Keratinocyte (primary cell): ENCODE results near the gene GOLGA8A. TPM values are rescaled to one million over a fixed set of nuclear protein-coding genes. Genes with fewer than 3 reads are reported as not detected.

ENCODE experiments used
- DNase-seq: peaks from one replicate; pipeline ENCODE4 v3.0.0-alpha.2; 2011; ENCODE audit warnings: low read depth, missing footprints, low spot score
- FAIRE-seq: peaks from 2 replicates; lab custom pipeline; 2011; peaks lifted over from hg19 to GRCh38; lab: Jason Lieb, UNC
- H2AFZ ChIP-seq: 2 replicates; pipeline ENCODE4 v1.6.0; 2012; ENCODE audit warnings: low read length, control low read depth, inconsistent platforms; ENCODE audit not compliant: control insufficient read depth
- H3K27ac ChIP-seq: 2 replicates; pipeline ENCODE4 v1.5.1; 2011; ENCODE audit warnings: low read length; ENCODE audit not compliant: control insufficient read depth, insufficient read depth
- H3K27me3 ChIP-seq: 3 replicates; pipeline ENCODE4 v1.6.0; 2011; ENCODE audit warnings: low read length; ENCODE audit not compliant: control insufficient read depth, insufficient read depth; ENCODE audit errors: extremely low read depth
- H3K36me3 ChIP-seq, 2 experiments: 2 replicates in 1 of 2; 3 replicates in 1 of 2; pipeline ENCODE4 v1.5.1; 2011; ENCODE audit warnings: low read length in 2 of 2, mild to moderate bottlenecking in 1 of 2; ENCODE audit not compliant: control insufficient read depth in 2 of 2, insufficient read depth in 2 of 2; ENCODE audit errors: extremely low read depth in 1 of 2
- H3K4me1 ChIP-seq: 3 replicates; pipeline ENCODE4 v1.5.1; 2011; ENCODE audit warnings: low read length; ENCODE audit not compliant: control insufficient read depth, insufficient read depth; ENCODE audit errors: extremely low read depth
- H3K4me2 ChIP-seq: 3 replicates; pipeline ENCODE4 v1.6.0; 2011; ENCODE audit warnings: low read depth, low read length; ENCODE audit not compliant: control insufficient read depth, insufficient read depth; ENCODE audit errors: extremely low read depth
- H3K4me3 ChIP-seq, 3 experiments: fragments of 200-600 bp in 1 of 3; sonication (generic) in 1 of 3; 2 replicates in 2 of 3; 3 replicates in 1 of 3; pipeline ENCODE4 v1.5.1; 2011 to 2016; ENCODE audit warnings: low read length in 3 of 3, mild to moderate bottlenecking in 3 of 3, control low read depth in 2 of 3, inconsistent platforms in 1 of 3, low read depth in 1 of 3, mixed read lengths in 1 of 3, mixed run types in 1 of 3, moderate library complexity in 1 of 3; ENCODE audit not compliant: control insufficient read depth in 2 of 3, insufficient read depth in 2 of 3; ENCODE audit errors: extremely low read depth in 1 of 3
- H3K79me2 ChIP-seq: 2 replicates; pipeline ENCODE4 v1.6.0; 2012; ENCODE audit warnings: low read length; ENCODE audit not compliant: control insufficient read depth, insufficient read depth
- H3K9ac ChIP-seq: 3 replicates; pipeline ENCODE4 v1.6.0; 2011; ENCODE audit warnings: low read length; ENCODE audit not compliant: control insufficient read depth, insufficient read depth; ENCODE audit errors: extremely low read depth
- H3K9me1 ChIP-seq: 3 replicates; pipeline ENCODE4 v1.6.0; 2011; ENCODE audit warnings: low read length; ENCODE audit not compliant: control insufficient read depth, insufficient read depth; ENCODE audit errors: extremely low read depth
- H3K9me3 ChIP-seq: 2 replicates; pipeline ENCODE4 v1.5.1; 2012; ENCODE audit warnings: low read depth, low read length; ENCODE audit not compliant: control insufficient read depth
- H4K20me1 ChIP-seq: 3 replicates; pipeline ENCODE4 v1.6.0; 2011; ENCODE audit warnings: low read length; ENCODE audit not compliant: control insufficient read depth, insufficient read depth; ENCODE audit errors: extremely low read depth
- EZH2 ChIP-seq: IDR thresholded peaks from one replicate; pipeline ENCODE4 v1.6.1; 2012; ENCODE audit warnings: inconsistent platforms, mild to moderate bottlenecking, low read length, moderate library complexity
- dilution Hi-C: fragments of 300-500 bp; cut with MboI; formaldehyde crosslinking; loops from one replicate; pipeline ENCODE4 v1.7.0; 2020; ENCODE audit warnings: low sequenced_read_pairs; ENCODE audit not compliant: extremely low pct_ligation_motif_present
- polyA plus RNA-seq, 5 experiments: library from polyadenylated mRNA; depleted of rRNA in 3 of 5; stranded (reverse) in 3 of 5; stranded (forward) in 1 of 5; unstranded in 1 of 5; fragments of >200 nt; gene quantifications; 1 replicate in 1 of 5; 2 replicates in 3 of 5; 3 replicates in 1 of 5; pipeline versions ENCODE4 v1.2.1 to v1.2.3, GENCODE V29; 2011 to 2012; ENCODE audit warnings: missing spikeins in 2 of 5, low read depth in 1 of 5, low replicate concordance in 1 of 5
- TF ChIP-seq, protein P1 (sequence below), 3 experiments: IDR thresholded peaks in 1 of 3; conservative IDR thresholded peaks in 1 of 3; optimal IDR thresholded peaks in 1 of 3; 2 replicates in 2 of 3; 3 replicates in 1 of 3; pipeline versions ENCODE3 to v1.5.1; 2011; ENCODE audit warnings: low read length in 3 of 3, mild to moderate bottlenecking in 3 of 3, moderate library complexity in 2 of 3, control low read depth in 1 of 3, inconsistent platforms in 1 of 3; ENCODE audit not compliant: insufficient read depth in 2 of 3; ENCODE audit errors: extremely low read depth in 1 of 3

The GOLGA8A gene
- polyA plus RNA-seq, 1 donor (not counting 4 experiments of a cell fraction or from before 2014, with no cell fraction given): 54.9 TPM

DNA sequence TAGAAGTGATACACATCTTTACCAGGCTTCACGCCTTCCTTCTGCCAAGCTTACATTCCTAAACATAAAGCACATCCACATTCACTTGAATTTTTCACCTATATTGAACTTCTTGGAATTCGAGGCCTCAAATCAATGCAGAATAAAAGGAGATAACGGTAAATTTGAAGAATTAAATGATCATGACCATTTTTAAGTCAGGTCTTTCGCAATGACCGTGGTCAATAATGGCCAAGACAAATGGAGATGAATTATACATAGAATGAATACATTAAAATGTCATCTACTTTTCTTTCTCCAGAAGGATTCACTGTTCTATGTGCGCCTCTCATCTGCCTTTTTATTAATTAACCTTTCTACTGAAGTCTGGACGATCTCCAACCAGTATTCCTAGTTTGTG is 5.3 kb upstream of the GOLGA8A start:
- DNase-seq (no peak), FAIRE-seq (no peak)
- no peak overlapping the region for H3K4me2 ChIP-seq
- H3K4me1 ChIP-seq: peaks cover 3% of the 10 kb centered on the region
- TF ChIP-seq, protein P1, sequence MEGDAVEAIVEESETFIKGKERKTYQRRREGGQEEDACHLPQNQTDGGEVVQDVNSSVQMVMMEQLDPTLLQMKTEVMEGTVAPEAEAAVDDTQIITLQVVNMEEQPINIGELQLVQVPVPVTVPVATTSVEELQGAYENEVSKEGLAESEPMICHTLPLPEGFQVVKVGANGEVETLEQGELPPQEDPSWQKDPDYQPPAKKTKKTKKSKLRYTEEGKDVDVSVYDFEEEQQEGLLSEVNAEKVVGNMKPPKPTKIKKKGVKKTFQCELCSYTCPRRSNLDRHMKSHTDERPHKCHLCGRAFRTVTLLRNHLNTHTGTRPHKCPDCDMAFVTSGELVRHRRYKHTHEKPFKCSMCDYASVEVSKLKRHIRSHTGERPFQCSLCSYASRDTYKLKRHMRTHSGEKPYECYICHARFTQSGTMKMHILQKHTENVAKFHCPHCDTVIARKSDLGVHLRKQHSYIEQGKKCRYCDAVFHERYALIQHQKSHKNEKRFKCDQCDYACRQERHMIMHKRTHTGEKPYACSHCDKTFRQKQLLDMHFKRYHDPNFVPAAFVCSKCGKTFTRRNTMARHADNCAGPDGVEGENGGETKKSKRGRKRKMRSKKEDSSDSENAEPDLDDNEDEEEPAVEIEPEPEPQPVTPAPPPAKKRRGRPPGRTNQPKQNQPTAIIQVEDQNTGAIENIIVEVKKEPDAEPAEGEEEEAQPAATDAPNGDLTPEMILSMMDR (optimal IDR thresholded peaks at IDR 0.05 in 1 of 3, IDR thresholded peaks at IDR 0.05 in 1 of 3, conservative IDR thresholded peaks at IDR 0.05 in 1 of 3; ENCODE audit: extremely low read depth in 1 of 3, insufficient read depth in 2 of 3, low read length in 3 of 3): no peak
- TF ChIP-seq EZH2: no peak
- no peaks in the 10 kb centered on the region for H3K36me3 ChIP-seq
- H3K79me2 ChIP-seq: no peaks in the 10 kb centered on the region
- H3K9me3 ChIP-seq: no peaks in the 10 kb centered on the region
- dilution Hi-C loops: no loop called here
- H2AFZ ChIP-seq: no peak overlapping the region
- no peak overlapping the region for H3K9ac ChIP-seq
- H3K4me3 ChIP-seq: no peak overlapping the region
- H3K9me1 ChIP-seq: no peaks in the 10 kb centered on the region
- H3K27ac ChIP-seq: no peak overlapping the region
- H3K27me3 ChIP-seq: peaks cover 3% of the 10 kb centered on the region
- H4K20me1 ChIP-seq: no peaks in the 10 kb centered on the region

DNA sequence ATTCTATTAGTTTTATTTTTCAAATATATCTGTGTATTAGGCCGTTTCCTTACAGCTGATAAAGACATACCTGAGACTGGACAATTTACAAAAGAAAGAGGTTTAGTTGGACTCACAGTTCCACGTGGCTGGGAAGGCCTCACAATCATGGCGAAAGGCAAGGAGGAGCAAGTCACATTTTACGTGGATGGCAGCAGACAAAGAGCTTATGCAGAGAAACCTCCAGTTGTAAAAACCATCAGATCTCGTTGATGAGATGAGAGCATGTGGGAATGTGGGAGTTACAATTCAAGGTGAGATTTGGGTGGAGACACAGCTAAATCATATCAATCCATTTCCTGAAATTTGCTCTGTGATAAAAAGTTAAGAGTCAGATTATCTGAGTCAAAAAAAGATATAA is 2.3 kb upstream of the GOLGA8A start:
- FAIRE-seq (no peak), DNase-seq (no peak)
- Histone ChIP-seq H3K27ac (no peak overlapping the region), H3K9ac (no peak overlapping the region), H2AFZ (no peak overlapping the region), H3K4me2 (no peak overlapping the region), H3K9me3 (no peaks in the 10 kb centered on the region), H3K79me2 (peaks cover 14% of the 10 kb centered on the region), H3K4me1 (peaks cover 12% of the 10 kb centered on the region), H3K4me3 (no peak overlapping the region), H3K9me1 (no peaks in the 10 kb centered on the region), H4K20me1 (no peaks in the 10 kb centered on the region), H3K36me3 (peaks cover 0 to 1% of the 10 kb centered on the region in 2 experiments), H3K27me3 (no peaks in the 10 kb centered on the region)
- TF ChIP-seq, protein P1 (optimal IDR thresholded peaks at IDR 0.05 in 1 of 3, IDR thresholded peaks at IDR 0.05 in 1 of 3, conservative IDR thresholded peaks at IDR 0.05 in 1 of 3; ENCODE audit: extremely low read depth in 1 of 3, insufficient read depth in 2 of 3, low read length in 3 of 3): no peak
- no peak for TF ChIP-seq EZH2
- dilution Hi-C loops: no loop called here
